Tibial artery (tissue), 4 donors: ENCODE data around the gene FCRLB.

ENCODE experiments used
- DNase-seq, 2 donors: peaks; one replicate each; pipeline ENCODE4 v3.0.0-alpha.2; 2019
- H3K27ac ChIP-seq, 2 donors: fragments of 200-600 bp; sonication (generic) in 1 of 2; 1 replicate in 1 of 2; 2 replicates in 1 of 2; pipeline ENCODE4 v1.5.1; 2018 to 2019; ENCODE audit warnings: mild to moderate bottlenecking in 1 of 2
- H3K27me3 ChIP-seq, 2 donors: fragments of 200-600 bp; sonication (generic) in 1 of 2; one replicate each; pipeline versions ENCODE4 v1.5.1 to v1.6.0; 2016 to 2019
- H3K36me3 ChIP-seq, 3 donors: fragments of 200-600 bp; sonication (generic) in 2 of 3; one replicate each; pipeline ENCODE4 v1.5.1; 2016 to 2019; ENCODE audit warnings: mild to moderate bottlenecking in 2 of 3
- H3K4me1 ChIP-seq, 4 donors: fragments of 200-600 bp; sonication (generic) in 2 of 4; 1 replicate in 3 of 4; 2 replicates in 1 of 4; pipeline ENCODE4 v1.5.1; 2016 to 2019
- H3K4me3 ChIP-seq, 2 donors: fragments of 200-600 bp; sonication (generic) in 1 of 2; 1 replicate in 1 of 2; 2 replicates in 1 of 2; pipeline ENCODE4 v1.5.1; 2018 to 2019; ENCODE audit warnings: mild to moderate bottlenecking in 2 of 2
- H3K9me3 ChIP-seq, 3 donors: fragments of 200-600 bp; sonication (generic) in 1 of 3; one replicate each; pipeline ENCODE4 v1.5.1; 2016 to 2019
- CTCF ChIP-seq, 2 experiments: fragments of 200-600 bp in 1 of 2; fragments of 450-650 bp in 1 of 2; IDR thresholded peaks; one replicate each; pipeline ENCODE4 v1.5.1; 2017 to 2019; ENCODE audit warnings: antibody characterized with exemption in 2 of 2, mild to moderate bottlenecking in 1 of 2, moderate library complexity in 1 of 2
- intact Hi-C: fragments of 100-400 bp; cut with DNase I; formaldehyde crosslinking; loops from one replicate; pipeline ENCODE4 v1.15.0; 2023; ENCODE audit warnings: low total_unique reads

The FCRLB gene

GRCh38 chr1:161728376-161729226, 7.3 kb downstream of the FCRLB start:
- no peaks in the 10 kb centered on the region for H3K9me3 ChIP-seq
- intact Hi-C loops, result no loop called here
- no peak overlapping the region for H3K4me3 ChIP-seq
- H3K27me3 ChIP-seq, result peaks cover 0 to 2% of the 10 kb centered on the region in 2 donors
- no peak for TF ChIP-seq CTCF (IDR thresholded peaks at IDR 0.05)
- H3K4me1 ChIP-seq, result peaks cover 0 to 22% (median 10%) of the 10 kb centered on the region in 4 donors
- no peak for DNase-seq
- H3K27ac ChIP-seq, result no peak overlapping the region
- H3K36me3 ChIP-seq, result no peaks in the 10 kb centered on the region

GRCh38 chr1:161730050-161730564, 8.8 kb downstream of the FCRLB start:
- DNase-seq, result no peak
- no peaks in the 10 kb centered on the region for H3K9me3 ChIP-seq
- H3K4me3 ChIP-seq, result no peak overlapping the region
- no peak for TF ChIP-seq CTCF (IDR thresholded peaks at IDR 0.05)
- H3K36me3 ChIP-seq, result no peaks in the 10 kb centered on the region
- H3K4me1 ChIP-seq, result peaks cover 0 to 22% (median 10%) of the 10 kb centered on the region in 4 donors
- H3K27me3 ChIP-seq, result no peaks in the 10 kb centered on the region
- H3K27ac ChIP-seq, result no peak overlapping the region
- intact Hi-C loops, result no loop called here

- Histone ChIP-seq H3K4me1 (peaks cover 0 to 12% (median 2%) of the 10 kb centered on the region in 4 donors), H3K4me3 (no peak overlapping the region), H3K9me3 (no peaks in the 10 kb centered on the region), H3K27ac (no peak overlapping the region), H3K36me3 (no peaks in the 10 kb centered on the region), H3K27me3 (peaks cover 0 to 3% of the 10 kb centered on the region in 2 donors)
- TF ChIP-seq CTCF (IDR thresholded peaks at IDR 0.05), result no peak
- DNase-seq, result no peak
- intact Hi-C loops, result no loop called here
These were observed 9.9 kb downstream of the FCRLB start for GRCh38 chr1:161731241-161731640.

- no peak overlapping the region for H3K4me3 ChIP-seq
- peaks cover 0 to 3% of the 10 kb centered on the region in 2 donors for H3K27me3 ChIP-seq
- DNase-seq, result no peak
- intact Hi-C loops, result no loop called here
- no peak overlapping the region for H3K27ac ChIP-seq
- no peaks in the 10 kb centered on the region for H3K36me3 ChIP-seq
- TF ChIP-seq CTCF (IDR thresholded peaks at IDR 0.05), result no peak
- H3K4me1 ChIP-seq, result peaks cover 0 to 7% (median 2%) of the 10 kb centered on the region in 4 donors
- H3K9me3 ChIP-seq, result no peaks in the 10 kb centered on the region
These were observed 10.8 kb downstream of the FCRLB start for GRCh38 chr1:161731981-161732718.

- no peaks in the 10 kb centered on the region for H3K4me1 ChIP-seq
- DNase-seq, result no peak
- no peaks in the 10 kb centered on the region for H3K9me3 ChIP-seq
- H3K4me3 ChIP-seq, result no peak overlapping the region
- intact Hi-C loops, result no loop called here
- H3K27ac ChIP-seq, result no peak overlapping the region
- no peaks in the 10 kb centered on the region for H3K36me3 ChIP-seq
- no peak for TF ChIP-seq CTCF (IDR thresholded peaks at IDR 0.05)
- H3K27me3 ChIP-seq, result peaks cover 0 to 10% of the 10 kb centered on the region in 2 donors
These were observed 12.2 kb downstream of the FCRLB start for GRCh38 chr1:161733526-161733925.
